ENCODE measurements around the gene EGFR.
A peak's percentile ranks its signal among the peaks of the same experiment; 100 is the strongest.

Gene EGFR

DNA sequence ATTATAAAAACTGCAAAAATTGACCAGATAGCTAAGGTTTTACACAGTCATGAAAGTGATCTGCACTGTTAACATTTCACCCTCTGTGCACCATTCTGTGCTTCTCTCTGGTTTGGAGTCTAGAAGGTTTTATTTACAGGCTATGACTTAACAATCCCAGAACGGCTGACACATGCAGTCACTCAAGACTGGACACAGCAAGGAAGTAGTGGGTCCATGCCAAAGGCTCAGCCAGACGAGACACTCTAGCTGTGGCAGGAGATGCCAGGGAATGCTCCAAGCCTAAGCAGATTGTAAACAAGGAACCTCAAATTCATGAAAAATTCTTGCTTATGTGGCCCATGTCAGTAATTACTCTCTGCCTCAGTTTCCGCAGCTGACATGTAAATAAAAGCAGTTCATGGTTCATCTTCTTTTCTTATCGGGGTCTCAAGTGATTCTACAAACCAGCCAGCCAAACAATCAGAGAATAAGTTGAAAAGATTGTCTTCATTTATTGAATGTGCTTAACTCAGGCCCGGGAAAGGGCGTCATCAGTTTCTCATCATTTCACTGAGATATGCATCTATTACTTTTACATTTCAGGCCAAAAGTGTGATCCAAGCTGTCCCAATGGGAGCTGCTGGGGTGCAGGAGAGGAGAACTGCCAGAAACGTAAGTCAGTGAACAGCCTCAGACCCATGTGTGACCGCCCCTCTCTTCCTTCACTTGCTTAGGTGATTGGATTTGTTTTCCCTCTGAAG is 132.1 kb downstream of the EGFR start:
- Histone ChIP-seq H3K79me2 (ENCODE audit: control insufficient read depth, low read length) (no peaks in the 10 kb centered on the region), H3K9me3 (ENCODE audit: control insufficient read depth, insufficient read depth, low read length) (no peaks in the 10 kb centered on the region), H3K36me3 (ENCODE audit: control insufficient read depth, low read length) (no peaks in the 10 kb centered on the region), H3K9me2 (replicated peaks; ENCODE audit: control insufficient read depth, low read length) (no peaks in the 10 kb centered on the region), H3F3A (ENCODE audit: control insufficient read depth, insufficient read depth) (no peaks in the 10 kb centered on the region), H3K4me1 (ENCODE audit: control insufficient read depth, low read length) (peaks cover 36% of the 10 kb centered on the region), H3K27me3 (ENCODE audit: control insufficient read depth, low read length) (no peaks in the 10 kb centered on the region), H3K4me2 (ENCODE audit: low read length) (no peak overlapping the region), H3K27ac (ENCODE audit: low read depth, low read length) (no peak overlapping the region), H3K4me3 (ENCODE audit: low read length) (no peak overlapping the region), H4K20me1 (ENCODE audit: control insufficient read depth, insufficient read depth, low read depth, low read length) (no peaks in the 10 kb centered on the region)
- TF ChIP-seq EZH2phosphoT487 (IDR thresholded peaks at IDR 0.05; ENCODE audit: borderline replicate concordance, low read length) = no peak
- TF ChIP-seq, protein P1, sequence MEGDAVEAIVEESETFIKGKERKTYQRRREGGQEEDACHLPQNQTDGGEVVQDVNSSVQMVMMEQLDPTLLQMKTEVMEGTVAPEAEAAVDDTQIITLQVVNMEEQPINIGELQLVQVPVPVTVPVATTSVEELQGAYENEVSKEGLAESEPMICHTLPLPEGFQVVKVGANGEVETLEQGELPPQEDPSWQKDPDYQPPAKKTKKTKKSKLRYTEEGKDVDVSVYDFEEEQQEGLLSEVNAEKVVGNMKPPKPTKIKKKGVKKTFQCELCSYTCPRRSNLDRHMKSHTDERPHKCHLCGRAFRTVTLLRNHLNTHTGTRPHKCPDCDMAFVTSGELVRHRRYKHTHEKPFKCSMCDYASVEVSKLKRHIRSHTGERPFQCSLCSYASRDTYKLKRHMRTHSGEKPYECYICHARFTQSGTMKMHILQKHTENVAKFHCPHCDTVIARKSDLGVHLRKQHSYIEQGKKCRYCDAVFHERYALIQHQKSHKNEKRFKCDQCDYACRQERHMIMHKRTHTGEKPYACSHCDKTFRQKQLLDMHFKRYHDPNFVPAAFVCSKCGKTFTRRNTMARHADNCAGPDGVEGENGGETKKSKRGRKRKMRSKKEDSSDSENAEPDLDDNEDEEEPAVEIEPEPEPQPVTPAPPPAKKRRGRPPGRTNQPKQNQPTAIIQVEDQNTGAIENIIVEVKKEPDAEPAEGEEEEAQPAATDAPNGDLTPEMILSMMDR (IDR thresholded peaks at IDR 0.05; ENCODE audit: low read depth, low read length, poor library complexity, severe bottlenecking) = no peak

- H3K27me3 ChIP-seq (ENCODE audit: control insufficient read depth, low read length) = no peaks in the 10 kb centered on the region
- H3K4me1 ChIP-seq (ENCODE audit: control insufficient read depth, low read length) = peaks cover 43% of the 10 kb centered on the region
- no peak overlapping the region for H3K4me3 ChIP-seq (ENCODE audit: low read length)
- no peaks in the 10 kb centered on the region for H3F3A ChIP-seq (ENCODE audit: control insufficient read depth, insufficient read depth)
- no peaks in the 10 kb centered on the region for H3K9me3 ChIP-seq (ENCODE audit: control insufficient read depth, insufficient read depth, low read length)
- H3K9me2 ChIP-seq (replicated peaks; ENCODE audit: control insufficient read depth, low read length) = no peaks in the 10 kb centered on the region
- no peaks in the 10 kb centered on the region for H3K36me3 ChIP-seq (ENCODE audit: control insufficient read depth, low read length)
- no peak overlapping the region for H3K27ac ChIP-seq (ENCODE audit: low read depth, low read length)
- no peaks in the 10 kb centered on the region for H3K79me2 ChIP-seq (ENCODE audit: control insufficient read depth, low read length)
- H3K4me2 ChIP-seq (ENCODE audit: low read length) = peak overlapping the region; percentile 19; the same call in 1 of the 2 replicates
- H4K20me1 ChIP-seq (ENCODE audit: control insufficient read depth, insufficient read depth, low read depth, low read length) = no peaks in the 10 kb centered on the region
- no peak for TF ChIP-seq EZH2phosphoT487 (IDR thresholded peaks at IDR 0.05; ENCODE audit: borderline replicate concordance, low read length)
- TF ChIP-seq, protein P1 (IDR thresholded peaks at IDR 0.05; ENCODE audit: low read depth, low read length, poor library complexity, severe bottlenecking) = no peak
Observed at GRCh38 chr7:55152516-55152915, 133.7 kb downstream of the EGFR start.

- no peaks in the 10 kb centered on the region for H3K9me3 ChIP-seq (ENCODE audit: control insufficient read depth, insufficient read depth, low read length)
- no peak for TF ChIP-seq EZH2phosphoT487 (IDR thresholded peaks at IDR 0.05; ENCODE audit: borderline replicate concordance, low read length)
- TF ChIP-seq, protein P1 (IDR thresholded peaks at IDR 0.05; ENCODE audit: low read depth, low read length, poor library complexity, severe bottlenecking) = no peak
- H3K27me3 ChIP-seq (ENCODE audit: control insufficient read depth, low read length) = no peaks in the 10 kb centered on the region
- no peak overlapping the region for H3K4me2 ChIP-seq (ENCODE audit: low read length)
- H3K9me2 ChIP-seq (replicated peaks; ENCODE audit: control insufficient read depth, low read length) = no peaks in the 10 kb centered on the region
- H3F3A ChIP-seq (ENCODE audit: control insufficient read depth, insufficient read depth) = no peaks in the 10 kb centered on the region
- peaks cover 43% of the 10 kb centered on the region for H3K4me1 ChIP-seq (ENCODE audit: control insufficient read depth, low read length)
- H4K20me1 ChIP-seq (ENCODE audit: control insufficient read depth, insufficient read depth, low read depth, low read length) = no peaks in the 10 kb centered on the region
- no peaks in the 10 kb centered on the region for H3K79me2 ChIP-seq (ENCODE audit: control insufficient read depth, low read length)
- no peak overlapping the region for H3K4me3 ChIP-seq (ENCODE audit: low read length)
- no peak overlapping the region for H3K27ac ChIP-seq (ENCODE audit: low read depth, low read length)
- no peaks in the 10 kb centered on the region for H3K36me3 ChIP-seq (ENCODE audit: control insufficient read depth, low read length)
Observed at GRCh38 chr7:55154096-55154495, 135.3 kb downstream of the EGFR start.
